Small intestine (tissue), 7 donors: ENCODE data around the gene DACT2. TPM values are rescaled to one million over a fixed set of nuclear protein-coding genes. Genes with fewer than 3 reads are reported as not detected.

Experiments
- DNase-seq, 2 donors: peaks; one replicate each; pipeline versions ENCODE4 v3.0.0 to v3.0.0-alpha.2; 2013
- FAIRE-seq: peaks from 2 replicates; lab custom pipeline; 2012; peaks lifted over from hg19 to GRCh38; lab: Jason Lieb, UNC
- H3K27ac ChIP-seq, 3 donors: one replicate each; pipeline ENCODE4 v1.5.1; 2013; ENCODE audit warnings: low read length in 2 of 3, mild to moderate bottlenecking in 2 of 3, control low read depth in 1 of 3, inconsistent platforms in 1 of 3, low read depth in 1 of 3, moderate library complexity in 1 of 3
- H3K27me3 ChIP-seq, 3 donors: one replicate each; pipeline ENCODE4 v1.6.1; 2013; ENCODE audit warnings: low read length in 3 of 3, inconsistent platforms in 1 of 3; ENCODE audit not compliant: control insufficient read depth in 3 of 3, insufficient read depth in 3 of 3
- H3K36me3 ChIP-seq, 3 donors: one replicate each; pipeline ENCODE4 v1.6.1; 2013; ENCODE audit warnings: low read length in 3 of 3, inconsistent platforms in 1 of 3, low read depth in 1 of 3, mild to moderate bottlenecking in 1 of 3, moderate library complexity in 1 of 3; ENCODE audit not compliant: control insufficient read depth in 3 of 3, insufficient read depth in 2 of 3
- H3K4me1 ChIP-seq, 3 donors: one replicate each; pipeline ENCODE4 v1.6.1; 2013; ENCODE audit warnings: low read length in 2 of 3, inconsistent platforms in 1 of 3, low read depth in 1 of 3, mild to moderate bottlenecking in 1 of 3, moderate library complexity in 1 of 3; ENCODE audit not compliant: control insufficient read depth in 3 of 3, insufficient read depth in 2 of 3
- H3K4me3 ChIP-seq, 3 donors: one replicate each; pipeline ENCODE4 v1.5.1; 2013; ENCODE audit warnings: low read length in 3 of 3, control low read depth in 1 of 3, inconsistent platforms in 1 of 3, low read depth in 1 of 3, mild to moderate bottlenecking in 1 of 3, moderate library complexity in 1 of 3
- H3K9me3 ChIP-seq, 2 donors: one replicate each; pipeline ENCODE4 v1.6.1; 2013; ENCODE audit warnings: low read depth in 1 of 2, low read length in 1 of 2; ENCODE audit not compliant: control insufficient read depth in 2 of 2, insufficient read depth in 1 of 2
- WGBS, 3 donors: extraction: QIAGEN DNeasy Blood & Tissue Kit; methylation state at CpG; one replicate each; pipeline ENCODE4 v1.1.7; 2013; 5-methylcytosine and 5-hydroxymethylcytosine counted together
- polyA plus RNA-seq, 4 donors: library from polyadenylated mRNA; stranded (reverse) in 3 of 4; unstranded in 1 of 4; fragments of 200-250 nt in 3 of 4; fragments of 120-200 nt in 1 of 4; gene quantifications; one replicate each; pipeline versions ENCODE4 v1.2.1 to v1.2.3, GENCODE V29; 2013
- donor health status: healthy with polysubstance abuse.
- donor health status: control.
- donor health status: control.
- donor health status: Bipolar disorder and iron deficiency.
- donor health status: healthy.

Gene DACT2
- polyA plus RNA-seq, 4 donors = 0.48 to 7.7 (median 0.54) TPM; not detected in 1

DNA sequence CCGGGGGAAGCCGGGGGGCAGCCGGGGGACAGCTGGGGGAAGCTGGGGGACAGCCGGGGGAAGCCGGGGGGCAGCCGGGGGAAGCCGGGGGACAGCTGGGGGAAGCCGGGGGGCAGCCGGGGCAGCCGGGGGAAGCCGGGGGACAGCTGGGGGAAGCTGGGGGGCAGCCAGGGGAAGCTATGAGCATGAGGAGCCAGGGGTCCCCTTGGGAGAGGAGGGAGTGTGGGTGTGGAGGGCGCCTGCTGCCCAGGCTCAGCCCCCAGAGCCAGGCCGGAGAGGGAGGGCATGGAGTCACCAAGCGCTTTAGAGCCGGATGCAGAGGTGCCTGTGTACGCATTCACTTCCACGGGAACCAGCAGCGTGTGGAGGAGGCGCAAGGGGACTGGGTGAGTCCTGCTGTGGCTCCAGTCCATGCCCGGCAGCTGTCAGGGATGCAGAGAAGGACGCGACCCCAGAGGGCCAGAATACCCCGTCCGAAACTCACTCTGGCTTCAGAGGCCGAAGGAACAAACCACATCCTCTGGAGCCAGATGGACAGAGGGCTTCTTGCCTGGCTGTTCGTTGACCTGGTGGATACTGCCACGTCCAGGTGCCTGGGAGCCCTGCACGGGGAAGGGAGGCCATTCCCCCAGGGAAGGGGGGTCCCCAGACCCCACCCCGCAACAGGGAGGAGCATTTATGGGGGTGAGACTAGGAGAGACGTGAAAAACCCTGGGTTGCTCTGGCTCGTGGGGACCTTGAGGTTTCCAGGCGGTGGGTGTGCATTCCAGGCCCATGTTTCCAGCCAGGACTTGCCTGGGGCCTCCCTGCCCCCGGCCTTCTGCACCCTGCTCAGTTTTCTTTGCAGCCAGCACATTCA lies 26.5 kb upstream of the DACT2 start:
- Histone ChIP-seq H3K9me3 (no peaks in the 10 kb centered on the region), H3K27ac (no peak overlapping the region), H3K4me3 (no peak overlapping the region), H3K4me1 (no peaks in the 10 kb centered on the region), H3K27me3 (no peaks in the 10 kb centered on the region), H3K36me3 (no peaks in the 10 kb centered on the region)
- 68 to 85% (median 78%) methylated on average over 22 to 31 of the region's 33 CpGs for WGBS, 3 donors
- no peak for FAIRE-seq
- DNase-seq = no peak

DNA sequence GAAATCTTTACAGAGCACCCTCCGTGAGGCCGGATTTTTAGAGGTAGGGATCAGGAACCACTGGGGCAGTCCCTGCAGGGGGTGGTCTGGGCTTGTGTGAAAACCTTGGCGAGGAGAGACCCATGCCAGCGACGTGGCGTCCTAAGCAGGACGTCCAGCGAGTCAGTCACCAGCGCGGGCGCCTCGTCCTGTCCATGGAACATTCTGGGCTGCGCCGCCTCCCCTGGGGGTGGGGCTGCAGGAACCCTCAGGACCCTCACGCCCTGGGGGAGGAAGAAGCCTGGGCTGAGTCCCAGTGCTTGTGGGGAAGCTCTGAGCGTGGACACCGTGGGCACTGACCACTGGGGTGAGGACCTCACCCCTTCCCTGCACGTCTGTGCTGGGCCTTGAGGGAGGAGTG lies 25.7 kb upstream of the DACT2 start:
- Histone ChIP-seq H3K4me3 (no peak overlapping the region), H3K27ac (no peak overlapping the region), H3K9me3 (no peaks in the 10 kb centered on the region), H3K4me1 (no peaks in the 10 kb centered on the region), H3K27me3 (no peaks in the 10 kb centered on the region), H3K36me3 (no peaks in the 10 kb centered on the region)
- no peak for FAIRE-seq
- 86 to 97% (median 90%) methylated on average over 15 to 18 of the region's 18 CpGs for WGBS, 3 donors
- DNase-seq = no peak

DNA sequence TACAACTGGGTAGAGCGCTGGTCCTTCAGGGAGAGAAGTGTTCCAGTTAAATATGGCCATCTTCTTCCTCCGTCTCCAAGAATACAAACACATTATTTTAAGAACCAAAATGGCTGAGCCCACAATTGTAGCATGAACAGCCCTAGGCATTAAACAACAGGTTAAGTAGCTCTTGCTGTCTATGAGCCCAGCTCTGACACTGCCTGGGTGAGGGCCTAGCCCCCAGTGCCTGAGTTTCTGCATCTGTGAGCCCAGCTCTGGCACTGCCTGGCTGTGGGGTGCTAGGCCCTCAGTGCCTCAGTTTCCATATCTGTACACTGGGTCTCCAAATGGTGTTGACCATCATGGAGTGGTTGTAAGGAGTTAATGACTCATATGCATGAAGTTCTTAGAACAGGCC lies 24.8 kb upstream of the DACT2 start:
- FAIRE-seq (no peak), DNase-seq (no peak)
- Histone ChIP-seq H3K27me3 (no peaks in the 10 kb centered on the region), H3K4me1 (no peaks in the 10 kb centered on the region), H3K9me3 (no peaks in the 10 kb centered on the region), H3K4me3 (no peak overlapping the region), H3K36me3 (no peaks in the 10 kb centered on the region), H3K27ac (no peak overlapping the region)
- 88 to 98% (median 95%) methylated on average over 2 of the region's 2 CpGs for WGBS, 3 donors

DNA sequence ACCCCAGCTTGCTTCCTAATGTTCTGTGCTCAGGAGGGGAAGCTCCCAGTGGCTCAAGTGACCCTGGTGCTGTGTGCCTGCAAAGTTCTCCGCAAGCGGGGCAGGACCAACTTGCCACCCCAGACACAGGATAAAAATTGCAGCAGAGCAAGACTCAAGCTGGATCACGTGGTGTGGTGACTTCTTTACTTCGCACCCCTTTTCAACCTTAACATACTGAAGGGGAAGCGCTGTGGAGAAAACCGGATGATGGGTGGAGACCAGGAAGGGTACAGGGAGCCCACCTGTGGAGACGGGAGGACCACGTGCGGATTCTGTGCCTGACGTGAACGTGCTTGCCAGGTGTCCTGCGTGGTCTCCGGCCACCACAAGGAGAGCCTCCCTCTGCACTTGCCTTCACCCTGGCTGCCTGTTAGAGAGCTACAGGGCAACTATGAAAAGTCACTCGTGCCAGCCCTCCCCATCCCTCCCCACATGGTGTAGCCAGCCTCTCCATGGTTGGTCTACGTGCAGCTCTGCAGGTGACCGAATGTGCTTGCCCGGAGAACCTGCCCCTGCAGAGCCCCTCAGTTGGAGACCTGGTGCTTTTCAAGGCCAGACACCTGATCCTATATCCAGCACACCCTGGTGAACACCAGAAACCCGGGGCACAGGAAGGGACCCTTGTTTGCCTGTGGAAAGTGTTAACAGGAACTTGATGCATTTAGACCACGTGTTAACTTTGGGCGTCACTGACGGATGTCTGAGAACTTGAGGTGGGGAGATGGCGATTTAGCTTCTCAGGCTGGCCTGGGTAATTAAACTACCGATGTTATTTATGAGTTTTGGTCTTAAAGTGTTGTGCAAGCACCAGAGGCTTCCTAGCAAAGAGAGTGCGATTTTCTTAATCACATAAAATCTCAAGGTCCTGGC lies 23.9 kb upstream of the DACT2 start:
- Histone ChIP-seq H3K4me1 (no peaks in the 10 kb centered on the region), H3K4me3 (no peak overlapping the region), H3K9me3 (no peaks in the 10 kb centered on the region), H3K27ac (no peak overlapping the region), H3K27me3 (no peaks in the 10 kb centered on the region), H3K36me3 (no peaks in the 10 kb centered on the region)
- DNase-seq (no peak), FAIRE-seq (no peak)
- 73 to 86% (median 76%) methylated on average over 24 of the region's 24 CpGs for WGBS, 3 donors

DNA sequence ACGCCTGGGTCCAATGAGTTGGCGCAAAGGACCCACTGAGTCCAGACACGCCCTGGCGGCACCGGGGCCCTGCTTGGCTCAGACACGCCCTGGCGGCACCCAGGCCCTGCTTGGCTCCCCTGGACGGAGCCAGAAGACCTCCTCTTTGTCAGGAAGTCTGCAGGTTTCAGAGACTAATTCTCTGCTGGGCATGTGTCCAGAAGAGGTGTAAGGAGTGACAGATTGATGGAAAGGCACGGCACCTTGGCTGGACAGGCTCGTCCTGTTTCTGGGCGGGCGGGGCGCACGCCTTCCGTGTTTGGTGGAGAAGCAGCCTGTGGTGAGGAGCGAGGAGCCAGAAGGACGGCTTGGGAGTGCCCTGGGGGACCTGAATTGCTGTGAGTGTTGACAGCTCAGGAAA lies 23.1 kb upstream of the DACT2 start:
- Histone ChIP-seq H3K9me3 (no peaks in the 10 kb centered on the region), H3K4me1 (no peaks in the 10 kb centered on the region), H3K27me3 (no peaks in the 10 kb centered on the region), H3K36me3 (no peaks in the 10 kb centered on the region), H3K27ac (no peak overlapping the region), H3K4me3 (no peak overlapping the region)
- FAIRE-seq = no peak
- DNase-seq = peak in 1 of 2 donors; percentile 50
- 31 to 55% (median 39%) methylated on average over 17 of the region's 17 CpGs for WGBS, 3 donors

DNA sequence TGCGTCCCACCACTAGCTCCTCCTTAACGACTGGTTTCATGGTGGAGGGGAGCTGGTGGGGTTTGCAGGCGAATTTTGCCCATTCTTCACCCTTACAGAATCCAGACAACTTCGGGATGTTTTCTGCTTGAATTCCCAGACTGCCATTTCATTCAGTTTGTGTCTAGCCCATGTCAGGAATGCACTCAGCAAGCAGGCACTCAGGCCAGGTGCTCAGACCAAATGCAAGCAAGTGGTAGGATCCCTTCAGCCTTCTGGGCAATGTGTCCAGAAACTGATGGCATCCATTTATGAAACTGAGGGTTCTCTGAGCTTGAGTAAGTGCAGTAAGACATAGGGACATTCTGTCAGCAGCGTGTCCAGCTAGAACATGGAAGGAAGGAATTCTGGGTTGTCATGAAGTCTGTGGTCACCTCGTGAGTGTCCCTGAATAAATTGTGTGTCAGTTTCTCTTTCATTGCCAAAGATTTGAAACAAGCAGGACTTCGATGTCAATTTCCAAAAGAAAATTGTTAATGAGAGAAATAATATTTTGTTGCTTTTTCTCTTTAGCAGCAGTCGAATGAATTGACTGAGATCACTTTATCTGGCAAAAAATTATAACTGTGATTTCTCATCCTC lies 21.8 kb upstream of the DACT2 start:
- Histone ChIP-seq H3K9me3 (no peaks in the 10 kb centered on the region), H3K4me3 (no peak overlapping the region), H3K36me3 (no peaks in the 10 kb centered on the region), H3K4me1 (peaks cover 0 to 7% (median 2%) of the 10 kb centered on the region in 3 donors), H3K27ac (no peak overlapping the region), H3K27me3 (no peaks in the 10 kb centered on the region)
- WGBS, 3 donors = 82 to 86% (median 84%) methylated on average over 8 of the region's 8 CpGs
- no peak for DNase-seq
- no peak for FAIRE-seq

DNA sequence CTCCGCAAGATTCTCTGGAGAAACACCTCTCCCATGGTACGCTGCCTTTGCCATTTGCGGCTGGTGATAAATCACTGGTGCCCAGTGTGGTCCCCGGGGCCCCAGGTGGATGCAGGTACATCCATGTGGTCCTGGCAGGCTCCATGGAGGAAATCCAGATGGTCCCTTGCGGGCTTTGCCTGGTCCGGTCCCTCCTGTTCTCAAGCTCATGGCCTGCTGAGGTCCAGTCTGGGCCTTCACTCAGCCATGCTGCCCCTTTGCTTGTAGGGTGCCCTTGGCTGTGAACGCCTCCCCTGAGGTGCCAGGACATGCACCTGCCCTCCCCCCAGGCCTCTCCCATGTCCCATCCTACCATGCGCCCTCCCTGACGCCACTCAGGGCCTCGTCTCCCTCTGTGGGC lies 21.2 kb upstream of the DACT2 start:
- DNase-seq (no peak), FAIRE-seq (no peak)
- Histone ChIP-seq H3K4me1 (peaks cover 0 to 7% (median 2%) of the 10 kb centered on the region in 3 donors), H3K4me3 (no peak overlapping the region), H3K27ac (no peak overlapping the region), H3K9me3 (no peaks in the 10 kb centered on the region), H3K36me3 (no peaks in the 10 kb centered on the region), H3K27me3 (no peaks in the 10 kb centered on the region)
- 93 to 95% (median 94%) methylated on average over 10 of the region's 10 CpGs for WGBS, 3 donors

DNA sequence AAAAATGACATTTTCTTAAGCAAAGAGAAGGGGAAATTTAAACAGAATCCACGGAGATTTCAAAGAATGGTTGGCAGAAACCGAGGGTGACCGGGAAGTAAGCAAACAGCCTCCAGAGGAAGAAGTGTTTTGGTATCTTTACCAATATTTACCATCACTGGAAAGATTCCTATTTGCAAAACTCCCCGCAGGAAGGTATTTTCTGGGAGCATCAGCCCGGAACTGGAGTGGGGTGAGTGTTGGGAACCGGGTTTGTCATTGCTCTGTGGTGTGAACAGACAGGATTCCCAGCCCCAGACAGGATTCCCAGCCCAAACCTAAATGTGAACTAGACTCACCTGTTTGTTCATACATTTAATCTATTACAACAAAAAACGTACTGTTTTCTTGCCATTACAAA lies 19.2 kb upstream of the DACT2 start:
- DNase-seq (no peak), FAIRE-seq (no peak)
- Histone ChIP-seq H3K27ac (no peak overlapping the region), H3K9me3 (no peaks in the 10 kb centered on the region), H3K4me3 (no peak overlapping the region), H3K27me3 (no peaks in the 10 kb centered on the region), H3K4me1 (peaks cover 0 to 14% (median 2%) of the 10 kb centered on the region in 3 donors), H3K36me3 (no peaks in the 10 kb centered on the region)
- WGBS, 3 donors = 72 to 79% (median 77%) methylated on average over 7 of the region's 7 CpGs
